Vagina (tissue), 2 donors: ENCODE measurements around the gene PA2G4. TPM values are rescaled to one million over a fixed set of nuclear protein-coding genes. Genes with fewer than 3 reads are reported as not detected.
"Not testable (repeated sequence)": the region's sequence is repeated elsewhere in the genome, so short reads cannot be mapped to it uniquely, and the experiment has no call there.

Experiments used
- DNase-seq, 2 donors: peaks; one replicate each; pipeline ENCODE4 v3.0.0-alpha.2; 2017; ENCODE audit errors: extremely low spot score in 2 of 2
- H3K27ac ChIP-seq: fragments of 200-600 bp; sonication (generic); one replicate; pipeline ENCODE4 v1.5.1; 2019
- H3K27me3 ChIP-seq: fragments of 200-600 bp; sonication (generic); one replicate; pipeline ENCODE4 v1.5.1; 2019
- H3K36me3 ChIP-seq, 2 donors: fragments of 200-600 bp; sonication (generic); one replicate each; pipeline ENCODE4 v1.5.1; 2017 to 2019
- H3K4me1 ChIP-seq: fragments of 200-600 bp; sonication (generic); one replicate; pipeline ENCODE4 v1.5.1; 2019
- H3K4me3 ChIP-seq, 2 donors: fragments of 200-600 bp; sonication (generic); 1 replicate in 1 of 2; 2 replicates in 1 of 2; pipeline ENCODE4 v1.5.1; 2016 to 2019
- H3K9me3 ChIP-seq: fragments of 200-600 bp; sonication (generic); one replicate; pipeline ENCODE4 v1.5.1; 2019
- CTCF ChIP-seq, 3 experiments: fragments of 450-650 bp in 2 of 3; fragments of 200-600 bp in 1 of 3; sonication (generic) in 1 of 3; IDR thresholded peaks; one replicate each; pipeline ENCODE4 v1.5.1; 2017 to 2019; ENCODE audit warnings: antibody characterized with exemption in 3 of 3, mild to moderate bottlenecking in 2 of 3, moderate library complexity in 2 of 3
- POLR2A ChIP-seq, 2 donors: fragments of 450-650 bp; IDR thresholded peaks; one replicate each; pipeline ENCODE4 v1.6.1; 2017; ENCODE audit warnings: antibody characterized with exemption in 2 of 2, mild to moderate bottlenecking in 2 of 2, moderate library complexity in 2 of 2
- POLR2AphosphoS5 ChIP-seq, 2 donors: sonication (generic); formaldehyde crosslinking; IDR thresholded peaks; one replicate each; pipeline ENCODE4 v1.9.0; 2017; ENCODE audit warnings: antibody characterized with exemption in 2 of 2, mild to moderate bottlenecking in 2 of 2, low read depth in 1 of 2; ENCODE audit not compliant: insufficient read depth in 1 of 2
- intact Hi-C: fragments of 100-400 bp; cut with DNase I; formaldehyde crosslinking; loops from one replicate; pipeline ENCODE4 v1.15.1; 2023
- total RNA-seq: library from RNA; depleted of rRNA; stranded (reverse); fragments of >200 nt; gene quantifications from one replicate; pipeline ENCODE4 v1.2.3, GENCODE V29; 2016

PA2G4 gene
- total RNA-seq, 1 donor from 2014 or later: 116 TPM

GRCh38 chr12:56114084-56114483, 9.7 kb downstream of the PA2G4 start:
- Histone ChIP-seq H3K27ac (no peak overlapping the region), H3K36me3 (peaks cover 0 to 41% of the 10 kb centered on the region in 2 donors)
- TF ChIP-seq POLR2A (IDR thresholded peaks at IDR 0.05): no peak
- TF ChIP-seq POLR2AphosphoS5 (IDR thresholded peaks at IDR 0.05; ENCODE audit: insufficient read depth in 1 of 2, low read depth in 1 of 2): no peak
- no peak for TF ChIP-seq CTCF (IDR thresholded peaks at IDR 0.05)

GRCh38 chr12:56115329-56115728, 11.0 kb downstream of the PA2G4 start:
- intact Hi-C loops: no loop called here
- peak overlapping the region; percentile 66 to 71 for H3K4me3 ChIP-seq

More at GRCh38 chr12:56114084-56114483, 9.7 kb downstream of the PA2G4 start:
- intact Hi-C loops: no loop called here
- Histone ChIP-seq H3K4me3 (no peak overlapping the region), H3K9me3 (no peaks in the 10 kb centered on the region), H3K27me3 (no peaks in the 10 kb centered on the region), H3K4me1 (peaks cover 7% of the 10 kb centered on the region)
- no peak for DNase-seq

GRCh38 chr12:56116267-56117081, 12.1 kb downstream of the PA2G4 start, which contains the start of gene RPL41:
Gene RPL41 (plus strand): TSS chr12:56116633.
- intact Hi-C loops: no loop called here

More at GRCh38 chr12:56115329-56115728, 11.0 kb downstream of the PA2G4 start:
- peaks cover 15% of the 10 kb centered on the region for H3K4me1 ChIP-seq
- H3K27me3 ChIP-seq: no peaks in the 10 kb centered on the region
- peaks cover 0 to 29% of the 10 kb centered on the region in 2 donors for H3K36me3 ChIP-seq
- no peaks in the 10 kb centered on the region for H3K9me3 ChIP-seq
- no peak overlapping the region for H3K27ac ChIP-seq
- DNase-seq: no peak
- TF ChIP-seq POLR2AphosphoS5 (IDR thresholded peaks at IDR 0.05; ENCODE audit: insufficient read depth in 1 of 2, low read depth in 1 of 2) (no peak), CTCF (IDR thresholded peaks at IDR 0.05) (no peak), POLR2A (IDR thresholded peaks at IDR 0.05) (no peak)

GRCh38 chr12:56117082-56117706, 12.8 kb downstream of the PA2G4 start:
- Histone ChIP-seq H3K27ac (peak overlapping the region; percentile 95), H3K4me1 (peaks cover 15% of the 10 kb centered on the region), H3K36me3 (peaks cover 0 to 24% of the 10 kb centered on the region in 2 donors), H3K4me3 (peak overlapping the region; percentile 66 to 71)
- intact Hi-C loops, H3K9me3 ChIP-seq, H3K27me3 ChIP-seq, DNase-seq: not testable (repeated sequence)

More at GRCh38 chr12:56116267-56117081, 12.1 kb downstream of the PA2G4 start, which contains the start of gene RPL41:
- peak within 1 kb of the TSS; percentile 66 to 71 for H3K4me3 ChIP-seq
- TF ChIP-seq CTCF (IDR thresholded peaks at IDR 0.05) (no peak), POLR2A (IDR thresholded peaks at IDR 0.05) (peak in 1 of 2 donors; percentile 94), POLR2AphosphoS5 (IDR thresholded peaks at IDR 0.05; ENCODE audit: insufficient read depth in 1 of 2, low read depth in 1 of 2) (peak; percentile 88 to 97)
- H3K36me3 ChIP-seq: peaks cover 0 to 26% of the 10 kb centered on the region in 2 donors
- DNase-seq: peak in 1 of 2 donors; percentile 97
- peaks cover 15% of the 10 kb centered on the region for H3K4me1 ChIP-seq
- H3K9me3 ChIP-seq: no peaks in the 10 kb centered on the region
- peak within 1 kb of the TSS; percentile 95 for H3K27ac ChIP-seq
- no peaks in the 10 kb centered on the region for H3K27me3 ChIP-seq

GRCh38 chr12:56117778-56118687, 13.7 kb downstream of the PA2G4 start, which contains the start of gene ZC3H10:
Gene ZC3H10 (plus strand): TSS chr12:56118266. CDS start chr12:56120563, 2,297 bp downstream.
- H3K27ac ChIP-seq: peak within 1 kb of the TSS; percentile 95
- TF ChIP-seq POLR2AphosphoS5 (IDR thresholded peaks at IDR 0.05; ENCODE audit: insufficient read depth in 1 of 2, low read depth in 1 of 2) (peak; percentile 99 to 100), CTCF (IDR thresholded peaks at IDR 0.05) (peak; percentile 15 to 36 (median 25)), POLR2A (IDR thresholded peaks at IDR 0.05) (peak in 1 of 2 donors; percentile 95)
- peaks cover 0 to 15% of the 10 kb centered on the region in 2 donors for H3K36me3 ChIP-seq
- H3K4me3 ChIP-seq: peak within 1 kb of the TSS; percentile 66 to 71
- peak; percentile 99 to 100 for DNase-seq
- intact Hi-C loops: loop anchor here (2.0 kb wide), 1 partner anchor 71 kb away; the partner anchor contains the start of gene SMARCC2
- H3K4me1 ChIP-seq: peaks cover 15% of the 10 kb centered on the region
- H3K27me3 ChIP-seq: no peaks in the 10 kb centered on the region
- no peaks in the 10 kb centered on the region for H3K9me3 ChIP-seq
